Neural cell (in vitro differentiated cells): ENCODE results near the gene AFAP1. TPM values are rescaled to one million over a fixed set of nuclear protein-coding genes. Genes with fewer than 3 reads are reported as not detected.
A peak's percentile ranks its signal among the peaks of the same experiment; 100 is the strongest.

Source experiments
- H2AFZ ChIP-seq: fragments of 200-600, 300-800 bp; sonication (generic), shearing (Covaris generic); 2 replicates; pipeline ENCODE4 v1.6.0; 2014; ENCODE audit warnings: low read depth, mild to moderate bottlenecking, antibody characterized with exemption, low read length, moderate library complexity
- H3F3A ChIP-seq: fragments of 200-600 bp; shearing (Covaris generic); 2 replicates; pipeline ENCODE4 v1.6.1; 2016; ENCODE audit warnings: mild to moderate bottlenecking, moderate library complexity, mixed read lengths, antibody characterized with exemption, low read length; ENCODE audit not compliant: insufficient read depth, poor library complexity, severe bottlenecking
- H3K27ac ChIP-seq: fragments of 200-600, 300-800 bp; sonication (generic), shearing (Covaris generic); 2 replicates; pipeline ENCODE4 v1.5.1; 2014; ENCODE audit warnings: mild to moderate bottlenecking, low read length, moderate library complexity
- H3K27me3 ChIP-seq: fragments of 300-800, 200-600 bp; sonication (generic), shearing (Covaris generic); 2 replicates; pipeline ENCODE4 v1.6.0; 2014; ENCODE audit warnings: mild to moderate bottlenecking, low read depth, low read length, moderate library complexity; ENCODE audit not compliant: insufficient read depth
- H3K36me3 ChIP-seq: fragments of 300-800, 200-600 bp; sonication (generic), shearing (Covaris generic); 2 replicates; pipeline ENCODE4 v1.5.1; 2014; ENCODE audit warnings: mild to moderate bottlenecking, antibody characterized with exemption, low read length, moderate library complexity; ENCODE audit not compliant: insufficient read depth
- H3K4me2 ChIP-seq: fragments of 300-800, 200-600 bp; sonication (generic), shearing (Covaris generic); 2 replicates; pipeline ENCODE4 v1.6.0; 2014; ENCODE audit warnings: mild to moderate bottlenecking, low read length
- H3K4me3 ChIP-seq: fragments of 300-800, 200-600 bp; sonication (generic), shearing (Covaris generic); 2 replicates; pipeline ENCODE4 v1.5.1; 2014; ENCODE audit warnings: mild to moderate bottlenecking, low read length, moderate library complexity
- H3K79me2 ChIP-seq: fragments of 200-600 bp; shearing (Covaris generic); replicated peaks from 2 replicates; pipeline ENCODE4 v1.6.0; 2014; ENCODE audit warnings: mild to moderate bottlenecking, low read length, moderate library complexity; ENCODE audit not compliant: insufficient read depth
- H3K9ac ChIP-seq: fragments of 300-800, 200-600 bp; sonication (generic), shearing (Covaris generic); 2 replicates; pipeline ENCODE4 v1.6.1; 2016; ENCODE audit warnings: mild to moderate bottlenecking, low read length, mixed read lengths
- H3K9me2 ChIP-seq: fragments of 200-600 bp; shearing (Covaris generic); 2 replicates; pipeline ENCODE4 v1.6.1; 2016; ENCODE audit warnings: mild to moderate bottlenecking, low read length, mixed read lengths; ENCODE audit not compliant: insufficient read depth
- H3K9me3 ChIP-seq: fragments of 200-600, 300-800 bp; sonication (generic), shearing (Covaris generic); 2 replicates; pipeline ENCODE4 v1.6.1; 2016; ENCODE audit warnings: mild to moderate bottlenecking, mixed run types, low read length, moderate library complexity, mixed read lengths
- H4K20me1 ChIP-seq: fragments of 200-600 bp; shearing (Covaris generic); 2 replicates; pipeline ENCODE4 v1.6.1; 2016; ENCODE audit warnings: mild to moderate bottlenecking, mixed run types; ENCODE audit not compliant: insufficient read depth
- EP300 ChIP-seq: fragments of 450-650 bp; conservative IDR thresholded peaks from 2 replicates; pipeline ENCODE4 v1.6.1; 2014; ENCODE audit warnings: antibody characterized with exemption, mild to moderate bottlenecking, moderate library complexity; ENCODE audit not compliant: poor library complexity, severe bottlenecking
- EZH2 ChIP-seq: fragments of 200-600, 300-800 bp; shearing (Covaris generic), sonication (generic); IDR thresholded peaks from 2 replicates; pipeline ENCODE4 v1.6.1; 2014; ENCODE audit warnings: antibody characterized with exemption, low read length, borderline replicate concordance, mild to moderate bottlenecking; ENCODE audit not compliant: insufficient read depth, poor library complexity, severe bottlenecking
- MXI1 ChIP-seq: fragments of 450-650 bp; conservative IDR thresholded peaks from 2 replicates; pipeline ENCODE4 v1.6.1; 2014; ENCODE audit warnings: antibody characterized with exemption, mild to moderate bottlenecking; ENCODE audit not compliant: poor library complexity, severe bottlenecking
- POLR2AphosphoS5 ChIP-seq: IDR thresholded peaks from 2 replicates; pipeline ENCODE4 v1.6.1; 2012
- RAD21 ChIP-seq: fragments of 450-650 bp; conservative IDR thresholded peaks from 2 replicates; pipeline ENCODE4 v1.6.1; 2014; ENCODE audit warnings: antibody characterized with exemption, mild to moderate bottlenecking, moderate library complexity
- SMC3 ChIP-seq: fragments of 450-650 bp; conservative IDR thresholded peaks from 2 replicates; pipeline ENCODE4 v1.6.1; 2014; ENCODE audit warnings: antibody characterized with exemption, mild to moderate bottlenecking, moderate library complexity; ENCODE audit not compliant: poor library complexity
- TAF1 ChIP-seq: IDR thresholded peaks from 2 replicates; pipeline ENCODE4 v1.6.1; 2012; ENCODE audit warnings: low read depth
- polyA plus RNA-seq: library from polyadenylated mRNA; depleted of rRNA; stranded (reverse); fragments of >200 nt; gene quantifications from 2 replicates; pipeline ENCODE4 v1.2.3, GENCODE V29; 2014
- TF ChIP-seq, protein P1 (sequence below): IDR thresholded peaks from 2 replicates; pipeline ENCODE4 v1.6.1; 2012; ENCODE audit warnings: borderline replicate concordance
- TF ChIP-seq, protein P2 (sequence below): fragments of 450-650 bp; IDR thresholded peaks from 2 replicates; pipeline ENCODE4 v1.5.1; 2014; ENCODE audit warnings: antibody characterized with exemption, mild to moderate bottlenecking, moderate library complexity; ENCODE audit not compliant: poor library complexity, severe bottlenecking

AFAP1 gene
- polyA plus RNA-seq, 1 donor from 2014 or later, result 38.9 TPM

DNA sequence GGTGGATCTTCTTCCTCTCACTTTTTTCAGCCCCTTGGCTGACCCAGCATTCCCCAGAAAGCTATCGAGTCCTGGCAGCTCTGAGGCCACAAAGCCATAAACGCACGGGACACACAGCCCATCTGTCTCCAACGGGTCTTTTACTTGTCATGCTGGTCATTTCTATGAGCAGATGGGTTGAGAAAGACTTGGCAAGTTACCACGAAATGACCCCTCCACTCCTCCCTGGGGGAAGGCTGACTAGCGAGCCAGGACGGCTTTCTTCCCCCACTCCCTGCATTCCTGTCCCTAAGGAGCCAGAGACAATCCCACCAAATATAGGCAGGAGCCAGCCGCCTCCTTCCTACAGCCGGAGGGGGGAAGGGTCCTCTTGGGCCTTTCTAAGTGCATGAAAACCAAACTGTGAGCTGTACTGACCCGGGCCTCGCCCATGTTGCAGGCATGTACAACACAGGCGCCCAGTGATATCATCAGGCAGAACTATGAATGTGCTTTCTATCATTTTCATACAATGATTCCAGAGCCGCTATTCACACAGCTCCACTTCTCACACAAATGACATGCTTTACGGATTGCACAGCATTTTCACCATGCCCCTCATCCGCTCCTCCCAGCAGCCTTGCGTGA is 28.6 kb downstream of the AFAP1 start:
- Histone ChIP-seq H3F3A (no peaks in the 10 kb centered on the region), H3K27me3 (no peaks in the 10 kb centered on the region), H4K20me1 (peaks cover 12% of the 10 kb centered on the region), H3K36me3 (no peaks in the 10 kb centered on the region), H3K27ac (peak overlapping the region; percentile 54), H2AFZ (no peak overlapping the region), H3K4me3 (peak overlapping the region; percentile 45), H3K9me2 (no peaks in the 10 kb centered on the region), H3K4me2 (no peak overlapping the region), H3K9me3 (no peaks in the 10 kb centered on the region), H3K9ac (peak overlapping the region; percentile 43), H3K79me2 (peaks cover 75% of the 10 kb centered on the region)
- TF ChIP-seq, protein P1, sequence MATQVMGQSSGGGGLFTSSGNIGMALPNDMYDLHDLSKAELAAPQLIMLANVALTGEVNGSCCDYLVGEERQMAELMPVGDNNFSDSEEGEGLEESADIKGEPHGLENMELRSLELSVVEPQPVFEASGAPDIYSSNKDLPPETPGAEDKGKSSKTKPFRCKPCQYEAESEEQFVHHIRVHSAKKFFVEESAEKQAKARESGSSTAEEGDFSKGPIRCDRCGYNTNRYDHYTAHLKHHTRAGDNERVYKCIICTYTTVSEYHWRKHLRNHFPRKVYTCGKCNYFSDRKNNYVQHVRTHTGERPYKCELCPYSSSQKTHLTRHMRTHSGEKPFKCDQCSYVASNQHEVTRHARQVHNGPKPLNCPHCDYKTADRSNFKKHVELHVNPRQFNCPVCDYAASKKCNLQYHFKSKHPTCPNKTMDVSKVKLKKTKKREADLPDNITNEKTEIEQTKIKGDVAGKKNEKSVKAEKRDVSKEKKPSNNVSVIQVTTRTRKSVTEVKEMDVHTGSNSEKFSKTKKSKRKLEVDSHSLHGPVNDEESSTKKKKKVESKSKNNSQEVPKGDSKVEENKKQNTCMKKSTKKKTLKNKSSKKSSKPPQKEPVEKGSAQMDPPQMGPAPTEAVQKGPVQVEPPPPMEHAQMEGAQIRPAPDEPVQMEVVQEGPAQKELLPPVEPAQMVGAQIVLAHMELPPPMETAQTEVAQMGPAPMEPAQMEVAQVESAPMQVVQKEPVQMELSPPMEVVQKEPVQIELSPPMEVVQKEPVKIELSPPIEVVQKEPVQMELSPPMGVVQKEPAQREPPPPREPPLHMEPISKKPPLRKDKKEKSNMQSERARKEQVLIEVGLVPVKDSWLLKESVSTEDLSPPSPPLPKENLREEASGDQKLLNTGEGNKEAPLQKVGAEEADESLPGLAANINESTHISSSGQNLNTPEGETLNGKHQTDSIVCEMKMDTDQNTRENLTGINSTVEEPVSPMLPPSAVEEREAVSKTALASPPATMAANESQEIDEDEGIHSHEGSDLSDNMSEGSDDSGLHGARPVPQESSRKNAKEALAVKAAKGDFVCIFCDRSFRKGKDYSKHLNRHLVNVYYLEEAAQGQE, result no peak
- peak; percentile 29 for TF ChIP-seq POLR2AphosphoS5

DNA sequence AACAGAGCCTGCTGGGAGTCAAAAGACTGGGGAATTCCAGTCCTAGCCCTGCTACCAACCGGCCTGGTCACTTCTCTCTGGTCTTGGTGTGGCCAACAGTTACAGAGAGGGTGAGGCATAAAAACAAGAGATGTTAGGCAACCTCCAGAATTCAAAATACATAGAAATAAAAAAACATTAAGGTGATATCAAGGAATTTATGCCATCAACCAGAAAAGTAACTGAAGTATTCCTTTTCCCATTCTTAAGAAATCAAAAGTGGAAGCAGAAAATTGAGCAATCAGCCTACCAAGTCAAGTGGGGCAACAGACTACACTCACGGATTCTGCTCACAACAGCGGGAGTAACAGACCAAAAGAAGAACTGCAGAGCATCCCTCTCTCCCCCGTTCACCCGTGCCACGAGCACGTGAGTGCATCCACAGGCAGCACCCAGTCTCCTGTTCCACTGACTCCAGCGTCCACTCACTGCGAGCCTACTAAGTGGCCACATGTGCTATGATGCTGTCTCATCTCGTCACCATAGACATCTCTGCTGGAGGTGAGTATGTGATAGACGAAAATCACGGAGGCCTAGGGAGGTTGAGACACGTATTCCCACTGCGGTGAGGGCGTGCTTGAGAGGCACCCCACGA is 29.3 kb downstream of the AFAP1 start:
- H3K9me2 ChIP-seq, result no peaks in the 10 kb centered on the region
- no peak overlapping the region for H3K4me2 ChIP-seq
- H3K4me3 ChIP-seq, result no peak overlapping the region
- H3K27ac ChIP-seq, result peak overlapping the region; percentile 54
- H3K36me3 ChIP-seq, result no peaks in the 10 kb centered on the region
- no peak for TF ChIP-seq RAD21
- TF ChIP-seq EZH2, result no peak
- no peak for TF ChIP-seq EP300
- TF ChIP-seq, protein P1, result no peak
- TF ChIP-seq TAF1, result no peak
- TF ChIP-seq, protein P2, sequence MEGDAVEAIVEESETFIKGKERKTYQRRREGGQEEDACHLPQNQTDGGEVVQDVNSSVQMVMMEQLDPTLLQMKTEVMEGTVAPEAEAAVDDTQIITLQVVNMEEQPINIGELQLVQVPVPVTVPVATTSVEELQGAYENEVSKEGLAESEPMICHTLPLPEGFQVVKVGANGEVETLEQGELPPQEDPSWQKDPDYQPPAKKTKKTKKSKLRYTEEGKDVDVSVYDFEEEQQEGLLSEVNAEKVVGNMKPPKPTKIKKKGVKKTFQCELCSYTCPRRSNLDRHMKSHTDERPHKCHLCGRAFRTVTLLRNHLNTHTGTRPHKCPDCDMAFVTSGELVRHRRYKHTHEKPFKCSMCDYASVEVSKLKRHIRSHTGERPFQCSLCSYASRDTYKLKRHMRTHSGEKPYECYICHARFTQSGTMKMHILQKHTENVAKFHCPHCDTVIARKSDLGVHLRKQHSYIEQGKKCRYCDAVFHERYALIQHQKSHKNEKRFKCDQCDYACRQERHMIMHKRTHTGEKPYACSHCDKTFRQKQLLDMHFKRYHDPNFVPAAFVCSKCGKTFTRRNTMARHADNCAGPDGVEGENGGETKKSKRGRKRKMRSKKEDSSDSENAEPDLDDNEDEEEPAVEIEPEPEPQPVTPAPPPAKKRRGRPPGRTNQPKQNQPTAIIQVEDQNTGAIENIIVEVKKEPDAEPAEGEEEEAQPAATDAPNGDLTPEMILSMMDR, result no peak
- no peak for TF ChIP-seq POLR2AphosphoS5
- no peak for TF ChIP-seq MXI1
- no peak for TF ChIP-seq SMC3
- H3F3A ChIP-seq, result no peaks in the 10 kb centered on the region
- no peaks in the 10 kb centered on the region for H3K9me3 ChIP-seq
- H3K79me2 ChIP-seq, result peaks cover 74% of the 10 kb centered on the region
- no peaks in the 10 kb centered on the region for H3K27me3 ChIP-seq
- no peak overlapping the region for H3K9ac ChIP-seq
- H2AFZ ChIP-seq, result no peak overlapping the region
- peaks cover 19% of the 10 kb centered on the region for H4K20me1 ChIP-seq
